GM06990 (cell line): ENCODE measurements around the gene NEK11.

ENCODE experiments used
- DNase-seq: peaks from one replicate; pipeline ENCODE4 v3.0.0-alpha.2; 2011; ENCODE audit not compliant: insufficient read length; ENCODE audit errors: extremely low read depth
- H3K27me3 ChIP-seq: replicated peaks from 2 replicates; pipeline ENCODE4 v1.6.0; 2011; ENCODE audit warnings: low read length; ENCODE audit not compliant: control insufficient read depth, insufficient read depth
- H3K36me3 ChIP-seq: 2 replicates; pipeline ENCODE4 v1.5.1; 2011; ENCODE audit warnings: low read length; ENCODE audit not compliant: control insufficient read depth, insufficient read depth
- H3K4me3 ChIP-seq: replicated peaks from 2 replicates; pipeline ENCODE4 v1.5.1; 2011; ENCODE audit warnings: low read depth, mild to moderate bottlenecking, control low read depth, low read length
- TF ChIP-seq, protein P1 (sequence below): IDR thresholded peaks from 2 replicates; pipeline ENCODE4 v1.5.1; 2011; ENCODE audit warnings: low read length, control low read depth, mild to moderate bottlenecking, inconsistent platforms; ENCODE audit not compliant: insufficient read depth, poor library complexity, severe bottlenecking

Gene NEK11

DNA sequence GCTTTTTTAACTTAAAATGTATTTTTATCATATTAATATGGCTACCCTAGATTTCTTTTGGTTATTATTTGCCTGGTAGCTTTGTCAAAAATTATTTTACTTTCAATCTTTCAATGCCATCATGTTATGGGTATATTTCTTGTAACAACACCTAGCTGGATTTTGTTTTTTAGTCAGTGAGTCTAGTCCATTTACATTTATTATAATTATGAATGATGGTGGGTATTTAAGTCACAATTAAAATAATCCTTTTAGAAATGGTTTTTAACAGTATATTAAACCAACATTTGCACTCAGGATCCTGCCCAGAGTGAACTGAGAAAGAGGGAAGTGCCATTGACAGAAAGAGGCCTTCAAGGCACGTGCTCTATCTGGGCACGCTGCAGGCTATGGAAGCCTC, 315.1 kb downstream of the NEK11 start:
- DNase-seq = no peak
- Histone ChIP-seq H3K36me3 (no peaks in the 10 kb centered on the region), H3K27me3 (no peaks in the 10 kb centered on the region; the same call in 1 of the 2 replicates), H3K4me3 (no peak overlapping the region)
- TF ChIP-seq, protein P1, sequence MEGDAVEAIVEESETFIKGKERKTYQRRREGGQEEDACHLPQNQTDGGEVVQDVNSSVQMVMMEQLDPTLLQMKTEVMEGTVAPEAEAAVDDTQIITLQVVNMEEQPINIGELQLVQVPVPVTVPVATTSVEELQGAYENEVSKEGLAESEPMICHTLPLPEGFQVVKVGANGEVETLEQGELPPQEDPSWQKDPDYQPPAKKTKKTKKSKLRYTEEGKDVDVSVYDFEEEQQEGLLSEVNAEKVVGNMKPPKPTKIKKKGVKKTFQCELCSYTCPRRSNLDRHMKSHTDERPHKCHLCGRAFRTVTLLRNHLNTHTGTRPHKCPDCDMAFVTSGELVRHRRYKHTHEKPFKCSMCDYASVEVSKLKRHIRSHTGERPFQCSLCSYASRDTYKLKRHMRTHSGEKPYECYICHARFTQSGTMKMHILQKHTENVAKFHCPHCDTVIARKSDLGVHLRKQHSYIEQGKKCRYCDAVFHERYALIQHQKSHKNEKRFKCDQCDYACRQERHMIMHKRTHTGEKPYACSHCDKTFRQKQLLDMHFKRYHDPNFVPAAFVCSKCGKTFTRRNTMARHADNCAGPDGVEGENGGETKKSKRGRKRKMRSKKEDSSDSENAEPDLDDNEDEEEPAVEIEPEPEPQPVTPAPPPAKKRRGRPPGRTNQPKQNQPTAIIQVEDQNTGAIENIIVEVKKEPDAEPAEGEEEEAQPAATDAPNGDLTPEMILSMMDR = no peak

DNA sequence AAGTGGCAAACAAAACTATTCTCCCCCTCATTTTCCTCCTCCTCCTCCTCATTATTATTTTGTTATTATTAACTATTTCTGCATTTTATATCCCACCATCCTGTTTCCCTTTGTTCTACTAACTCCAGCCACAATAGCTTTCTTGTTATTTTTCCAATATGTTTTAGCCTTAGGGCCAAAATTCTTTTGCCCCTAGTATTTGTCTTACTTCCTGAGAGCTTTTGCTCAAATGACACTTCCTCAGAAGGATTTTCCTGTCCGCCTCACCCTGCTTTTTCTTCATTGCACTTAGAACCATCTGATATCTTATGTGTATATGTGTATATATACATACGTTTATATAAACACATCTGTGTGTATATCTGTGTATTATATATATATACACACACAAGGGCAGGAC, 322.2 kb downstream of the NEK11 start:
- H3K27me3 ChIP-seq = no peaks in the 10 kb centered on the region
- H3K36me3 ChIP-seq = no peaks in the 10 kb centered on the region
- H3K4me3 ChIP-seq = no peak overlapping the region
- TF ChIP-seq, protein P1 = no peak
- no peak for DNase-seq

DNA sequence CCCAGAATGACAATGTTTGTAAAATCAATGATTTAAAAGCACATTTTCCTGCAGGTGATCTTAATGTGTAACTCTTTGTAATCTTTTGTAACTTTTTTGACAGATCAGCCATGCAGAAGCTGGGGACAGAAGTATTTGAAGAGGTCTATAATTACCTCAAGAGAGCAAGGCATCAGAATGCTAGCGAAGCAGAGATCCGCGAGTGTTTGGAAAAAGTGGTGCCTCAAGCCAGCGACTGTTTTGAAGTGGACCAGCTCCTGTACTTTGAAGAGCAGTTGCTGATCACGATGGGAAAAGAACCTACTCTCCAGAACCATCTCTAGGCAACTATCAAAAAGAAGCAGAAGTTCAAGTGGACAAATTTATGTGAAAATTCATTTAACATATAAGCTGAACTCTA, 322.8 kb downstream of the NEK11 start:
- H3K27me3 ChIP-seq = no peaks in the 10 kb centered on the region
- TF ChIP-seq, protein P1 = no peak
- no peak for DNase-seq
- no peaks in the 10 kb centered on the region for H3K36me3 ChIP-seq
- no peak overlapping the region for H3K4me3 ChIP-seq

DNA sequence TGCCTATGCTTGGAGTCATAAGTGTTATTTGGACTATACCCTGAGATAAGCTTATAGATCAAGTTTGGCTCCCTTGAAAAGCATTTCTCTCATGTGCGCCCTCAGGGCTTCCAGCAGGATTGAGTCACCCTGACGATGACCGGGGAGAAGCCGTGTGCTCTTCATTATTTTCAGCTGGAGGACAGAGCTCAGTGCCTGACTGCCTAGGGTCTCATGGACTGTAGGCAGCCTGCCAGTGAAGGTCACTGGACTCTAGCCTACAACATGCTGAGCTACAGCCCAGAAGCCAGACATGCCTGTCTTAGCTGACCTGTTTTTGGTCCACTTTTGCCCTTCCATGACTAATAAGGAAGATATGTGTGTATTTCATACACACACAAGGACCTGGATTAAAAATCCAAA, 323.3 kb downstream of the NEK11 start:
- TF ChIP-seq, protein P1 = no peak
- no peak overlapping the region for H3K4me3 ChIP-seq
- no peaks in the 10 kb centered on the region for H3K36me3 ChIP-seq
- DNase-seq = no peak
- H3K27me3 ChIP-seq = no peaks in the 10 kb centered on the region

DNA sequence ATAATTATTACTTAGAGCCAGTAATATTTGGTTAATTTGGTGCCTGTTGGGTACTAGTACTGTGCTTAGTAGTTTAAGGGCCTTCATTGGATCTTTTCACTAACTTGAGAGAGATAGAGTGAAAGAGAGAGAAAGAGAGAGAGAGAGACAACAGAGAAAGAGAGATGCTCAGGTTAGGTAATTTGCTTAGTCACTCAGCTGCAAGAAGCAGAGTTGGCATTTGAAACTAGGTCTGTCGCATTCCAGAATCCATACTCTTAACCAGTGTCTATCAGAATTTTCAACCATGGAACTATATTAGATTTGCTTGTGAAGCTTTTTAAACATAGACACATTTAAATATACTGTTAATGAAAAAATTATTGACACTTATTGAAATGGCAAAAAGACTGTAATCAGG, 323.8 kb downstream of the NEK11 start:
- Histone ChIP-seq H3K36me3 (no peaks in the 10 kb centered on the region), H3K27me3 (no peaks in the 10 kb centered on the region), H3K4me3 (no peak overlapping the region)
- TF ChIP-seq, protein P1 = no peak
- no peak for DNase-seq
